ENCODE measurements around the gene KIF1A.
"Not testable (repeated sequence)": the region's sequence is repeated elsewhere in the genome, so short reads cannot be mapped to it uniquely, and the experiment has no call there.

Gene KIF1A

DNA sequence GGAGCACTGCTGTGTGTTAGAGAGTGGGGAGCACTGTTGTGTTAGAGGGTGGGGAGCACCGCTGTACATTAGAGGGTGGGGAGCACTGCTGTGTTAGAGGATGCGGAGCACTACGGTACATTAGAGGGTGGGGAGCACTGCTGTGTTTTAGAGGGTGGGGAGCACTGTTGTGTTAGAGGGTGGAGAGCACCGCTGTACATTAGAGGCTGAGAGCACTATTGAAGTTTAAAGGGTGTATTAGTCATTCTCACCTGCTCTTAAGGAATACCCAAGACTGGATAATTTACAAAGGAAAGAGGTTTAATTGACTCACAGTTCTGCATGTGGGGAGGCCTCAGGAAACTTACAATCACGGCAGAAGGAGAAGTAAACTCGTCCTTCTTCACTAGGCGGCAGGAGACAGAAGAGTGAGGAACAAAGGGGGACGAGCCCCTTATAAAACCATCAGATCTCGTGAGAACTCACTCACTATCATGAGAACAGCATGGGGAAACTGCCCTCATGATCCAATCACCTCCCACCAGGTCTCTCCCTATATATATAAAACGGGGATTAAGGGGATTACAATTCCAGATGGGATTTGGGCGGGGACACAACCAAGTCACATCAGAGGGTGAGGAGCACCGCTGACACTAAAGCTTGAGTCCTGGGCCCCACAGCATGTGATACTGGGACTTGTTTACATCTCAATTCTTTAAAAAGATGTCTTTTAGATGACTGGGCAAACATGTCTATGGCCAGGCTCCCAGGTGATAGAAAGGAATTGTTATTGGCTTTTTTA, 29.1 kb upstream of the KIF1A start:
- DNase-seq, result no peak

DNA sequence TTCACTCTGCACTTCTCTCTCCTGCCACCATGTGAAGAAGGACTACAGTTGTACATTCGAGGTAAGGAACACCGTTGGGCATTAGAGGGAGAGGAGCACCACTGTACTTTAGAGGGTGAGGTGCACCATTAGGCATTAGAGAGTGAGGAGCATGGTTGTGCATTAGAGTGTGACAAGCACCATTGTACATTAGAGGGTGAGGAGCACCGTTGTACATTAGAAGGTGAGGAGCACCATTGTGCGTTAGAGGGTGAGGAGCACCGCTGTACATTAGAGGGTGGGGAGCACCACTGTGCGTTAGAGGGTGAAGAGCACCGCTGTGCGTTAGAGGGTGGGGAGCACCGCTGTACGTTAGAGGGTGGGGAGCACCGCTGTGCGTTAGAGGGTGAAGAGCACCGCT, 27.8 kb upstream of the KIF1A start:
- DNase-seq, result no peak

- DNase-seq, result peak in 3 of 51 donors; percentile 19 to 23 (median 22)
Measured at GRCh38 chr2:240846873-240847595, 27.0 kb upstream of the KIF1A start.

DNA sequence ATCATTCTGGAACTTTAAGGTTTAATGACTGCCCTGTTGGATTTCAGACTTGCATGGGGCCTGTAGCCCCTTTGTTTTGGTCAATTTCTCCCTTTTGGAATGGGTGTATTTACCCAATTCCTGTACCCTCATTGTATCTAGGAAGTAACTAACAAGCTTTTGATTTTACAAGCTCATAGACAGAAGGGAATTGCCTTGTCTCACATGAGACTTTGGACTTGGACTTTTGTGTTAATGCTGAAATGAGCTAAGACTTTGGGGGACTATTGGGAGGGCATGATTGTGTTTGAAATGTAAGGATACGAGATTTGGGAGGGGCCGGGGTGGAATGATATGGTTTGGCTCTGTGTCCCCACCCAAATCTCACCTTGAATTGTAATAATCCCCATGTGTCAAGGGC, 26.3 kb upstream of the KIF1A start:
- DNase-seq, result not testable (repeated sequence)

- peak in 37 of 51 donors; percentile 22 to 85 (median 63) for DNase-seq
Measured at GRCh38 chr2:240840435-240841060, 20.5 kb upstream of the KIF1A start.

GRCh38 chr2:240839152-240840143, 19.4 kb upstream of the KIF1A start:
- DNase-seq, result no peak

DNA sequence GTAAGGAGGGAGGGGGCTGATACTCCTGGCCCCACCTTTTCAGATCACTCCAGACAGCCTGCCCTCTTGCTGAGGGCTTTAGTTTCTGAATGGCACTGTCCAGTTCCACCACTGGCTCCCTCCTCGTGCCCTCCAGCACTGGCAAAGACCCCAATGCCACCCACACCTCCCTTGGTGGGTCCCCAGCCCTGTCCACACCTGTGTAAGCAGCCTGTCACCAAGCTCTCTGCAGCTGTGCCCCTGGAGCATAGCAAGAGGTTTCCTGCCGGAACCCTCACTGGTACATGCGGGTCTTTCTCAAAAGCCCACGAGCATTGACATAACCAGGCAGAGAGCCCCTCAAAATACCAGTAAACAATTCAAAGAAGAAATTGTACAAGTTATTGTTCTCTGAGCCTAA, 17.6 kb upstream of the KIF1A start:
- no peak for DNase-seq

GRCh38 chr2:240836781-240837467, 16.9 kb upstream of the KIF1A start:
- DNase-seq, result peak in 36 of 51 donors; percentile 12 to 77 (median 50)

DNA sequence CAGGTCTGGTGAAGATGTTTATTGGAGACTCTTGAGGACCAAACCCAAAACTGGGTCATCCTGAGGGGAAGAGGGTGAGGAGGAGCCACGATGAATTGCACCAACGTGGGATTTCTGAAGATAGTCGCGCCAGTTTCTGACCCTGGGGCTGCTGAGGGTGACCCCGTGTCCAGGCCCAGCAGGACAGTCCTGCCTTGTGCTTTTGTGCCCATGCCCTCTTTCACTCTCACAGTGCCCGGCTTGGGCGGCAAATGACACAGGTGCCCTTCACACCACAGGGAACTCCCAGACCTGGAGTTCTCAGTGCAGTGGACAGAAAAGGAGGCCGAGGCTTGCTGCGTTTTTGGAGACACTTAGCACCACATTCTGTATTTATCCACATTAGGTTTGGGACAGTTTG, 15.5 kb upstream of the KIF1A start:
- DNase-seq, result no peak

GRCh38 chr2:240834377-240834975, 14.5 kb upstream of the KIF1A start:
- DNase-seq, result no peak

DNA sequence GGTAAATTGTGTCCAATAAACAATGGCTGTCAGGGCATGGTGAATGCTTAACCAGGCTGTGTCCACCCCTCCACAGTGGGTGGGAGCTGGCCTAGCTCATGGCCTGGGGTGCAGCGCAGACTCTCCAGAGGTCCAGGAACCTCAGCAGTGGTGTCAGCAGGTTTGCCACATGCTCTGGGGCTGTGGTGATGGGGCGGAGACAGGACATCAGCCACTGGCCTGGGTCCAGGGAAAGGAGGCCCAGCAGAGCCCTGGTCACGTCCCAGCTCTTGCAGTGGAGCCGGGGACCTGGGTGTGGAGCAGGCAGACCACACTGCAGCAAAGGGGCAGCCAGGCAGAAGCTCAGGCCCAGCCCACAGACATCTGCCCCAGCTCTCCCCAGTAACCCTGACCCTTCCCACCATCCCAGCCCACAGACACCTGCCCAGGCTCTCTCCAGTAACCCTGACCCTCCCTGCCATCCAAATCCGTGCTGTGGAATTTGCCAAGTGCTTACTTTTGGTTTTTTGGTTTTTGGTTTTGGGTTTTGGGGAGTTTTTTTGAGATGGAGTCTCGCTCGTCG, 13.8 kb upstream of the KIF1A start:
- DNase-seq, result no peak

GRCh38 chr2:240832921-240833494, 13.0 kb upstream of the KIF1A start:
- no peak for DNase-seq

- peak in 49 of 51 donors; percentile 44 to 98 (median 91) for DNase-seq
Measured at GRCh38 chr2:240832205-240832727, 12.2 kb upstream of the KIF1A start.

GRCh38 chr2:240831594-240832204, 11.7 kb upstream of the KIF1A start:
- peak in 1 of 51 donors; percentile 25 for DNase-seq

GRCh38 chr2:240825476-240825875, 5.5 kb upstream of the KIF1A start:
- no peak for DNase-seq

- no peak for DNase-seq
Measured at GRCh38 chr2:240823449-240824336, 3.7 kb upstream of the KIF1A start.

- no peak for DNase-seq
Measured at GRCh38 chr2:240822280-240822847, 2.3 kb upstream of the KIF1A start.

All from hypothalamus (tissue), 51 donors.